Tibial nerve (tissue), 4 donors: ENCODE data around the gene SEPHS2. TPM values are rescaled to one million over a fixed set of nuclear protein-coding genes. Genes with fewer than 3 reads are reported as not detected.
"Not testable (repeated sequence)": the region's sequence is repeated elsewhere in the genome, so short reads cannot be mapped to it uniquely, and the experiment has no call there.

Experiments used
- DNase-seq, 2 donors: peaks; one replicate each; pipeline ENCODE4 v3.0.0-alpha.2; 2019; ENCODE audit warnings: low spot score in 2 of 2
- H3K27ac ChIP-seq, 4 donors: fragments of 200-600 bp; sonication (generic) in 3 of 4; one replicate each; pipeline ENCODE4 v1.5.1; 2017 to 2019; ENCODE audit warnings: mild to moderate bottlenecking in 1 of 4
- H3K27me3 ChIP-seq, 2 donors: fragments of 200-600 bp; sonication (generic) in 1 of 2; one replicate each; pipeline versions ENCODE4 v1.5.1 to v1.6.0; 2017 to 2019
- H3K36me3 ChIP-seq, 3 donors: fragments of 200-600 bp; sonication (generic); one replicate each; pipeline ENCODE4 v1.5.1; 2018 to 2019
- H3K4me1 ChIP-seq, 4 donors: fragments of 200-600 bp; sonication (generic) in 3 of 4; one replicate each; pipeline ENCODE4 v1.5.1; 2017 to 2019
- H3K4me3 ChIP-seq, 4 donors: fragments of 200-600 bp; sonication (generic) in 3 of 4; one replicate each; pipeline ENCODE4 v1.5.1; 2017 to 2019; ENCODE audit warnings: mild to moderate bottlenecking in 1 of 4, moderate library complexity in 1 of 4
- H3K9me3 ChIP-seq, 4 donors: fragments of 200-600 bp; sonication (generic) in 3 of 4; one replicate each; pipeline ENCODE4 v1.5.1; 2017 to 2019
- EP300 ChIP-seq, 2 donors: sonication (generic); formaldehyde crosslinking; IDR thresholded peaks; one replicate each; pipeline ENCODE4 v1.6.1; 2017; ENCODE audit warnings: antibody characterized with exemption in 2 of 2, mild to moderate bottlenecking in 1 of 2
- POLR2A ChIP-seq, 2 donors: fragments of 450-650 bp; IDR thresholded peaks; one replicate each; pipeline ENCODE4 v1.6.1; 2017; ENCODE audit warnings: antibody characterized with exemption in 2 of 2, mild to moderate bottlenecking in 2 of 2, moderate library complexity in 2 of 2
- WGBS, 2 donors: methylation state at CpG; one replicate each; pipeline ENCODE4 v1.1.5; 2018; 5-methylcytosine and 5-hydroxymethylcytosine counted together
- total RNA-seq, 4 donors: library from RNA; depleted of rRNA; stranded (reverse); fragments of >200 nt; gene quantifications; one replicate each; pipeline ENCODE4 v1.1.0, GENCODE V29; 2016
- TF ChIP-seq, protein P1 (sequence below), 5 experiments: fragments of 200-600 bp in 3 of 5; fragments of 450-650 bp in 2 of 5; sonication (generic) in 3 of 5; IDR thresholded peaks; one replicate each; pipeline ENCODE4 v1.5.1; 2016 to 2019; ENCODE audit warnings: antibody characterized with exemption in 5 of 5, mild to moderate bottlenecking in 3 of 5, moderate library complexity in 2 of 5

SEPHS2 gene
- total RNA-seq, 4 donors from 2014 or later: 26.2 to 36.5 (median 33.5) TPM

DNA sequence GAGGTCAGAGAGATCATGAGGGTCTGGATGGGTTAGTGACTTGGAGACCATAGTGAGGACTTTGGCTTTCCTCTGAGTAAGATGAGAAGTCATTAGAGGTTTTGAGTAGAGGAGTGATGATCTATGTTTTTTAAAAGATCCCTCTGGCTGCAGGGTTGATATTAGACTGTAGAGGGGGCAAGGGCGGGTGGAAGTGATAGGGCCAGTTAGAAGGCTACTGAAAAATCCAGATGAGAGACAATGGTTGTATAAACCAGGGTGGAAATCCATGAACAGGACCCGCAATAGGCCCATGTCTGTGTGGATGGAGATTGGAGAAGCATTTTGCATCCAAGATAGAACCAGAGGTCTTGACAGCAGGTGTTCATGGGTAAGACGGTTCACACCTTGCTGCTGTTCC is 36.7 kb upstream of the SEPHS2 start:
- H3K27ac ChIP-seq: no peak overlapping the region
- no peak for TF ChIP-seq POLR2A (IDR thresholded peaks at IDR 0.05)
- TF ChIP-seq, protein P1, sequence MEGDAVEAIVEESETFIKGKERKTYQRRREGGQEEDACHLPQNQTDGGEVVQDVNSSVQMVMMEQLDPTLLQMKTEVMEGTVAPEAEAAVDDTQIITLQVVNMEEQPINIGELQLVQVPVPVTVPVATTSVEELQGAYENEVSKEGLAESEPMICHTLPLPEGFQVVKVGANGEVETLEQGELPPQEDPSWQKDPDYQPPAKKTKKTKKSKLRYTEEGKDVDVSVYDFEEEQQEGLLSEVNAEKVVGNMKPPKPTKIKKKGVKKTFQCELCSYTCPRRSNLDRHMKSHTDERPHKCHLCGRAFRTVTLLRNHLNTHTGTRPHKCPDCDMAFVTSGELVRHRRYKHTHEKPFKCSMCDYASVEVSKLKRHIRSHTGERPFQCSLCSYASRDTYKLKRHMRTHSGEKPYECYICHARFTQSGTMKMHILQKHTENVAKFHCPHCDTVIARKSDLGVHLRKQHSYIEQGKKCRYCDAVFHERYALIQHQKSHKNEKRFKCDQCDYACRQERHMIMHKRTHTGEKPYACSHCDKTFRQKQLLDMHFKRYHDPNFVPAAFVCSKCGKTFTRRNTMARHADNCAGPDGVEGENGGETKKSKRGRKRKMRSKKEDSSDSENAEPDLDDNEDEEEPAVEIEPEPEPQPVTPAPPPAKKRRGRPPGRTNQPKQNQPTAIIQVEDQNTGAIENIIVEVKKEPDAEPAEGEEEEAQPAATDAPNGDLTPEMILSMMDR (IDR thresholded peaks at IDR 0.05): no peak
- no peak for TF ChIP-seq EP300 (IDR thresholded peaks at IDR 0.05)
- H3K9me3 ChIP-seq: no peaks in the 10 kb centered on the region
- no peaks in the 10 kb centered on the region for H3K4me1 ChIP-seq
- WGBS, 2 donors: 86 to 97% methylated on average over 3 of the region's 3 CpGs
- H3K4me3 ChIP-seq: no peak overlapping the region
- H3K36me3 ChIP-seq: no peaks in the 10 kb centered on the region
- H3K27me3 ChIP-seq: no peaks in the 10 kb centered on the region
- DNase-seq: no peak

DNA sequence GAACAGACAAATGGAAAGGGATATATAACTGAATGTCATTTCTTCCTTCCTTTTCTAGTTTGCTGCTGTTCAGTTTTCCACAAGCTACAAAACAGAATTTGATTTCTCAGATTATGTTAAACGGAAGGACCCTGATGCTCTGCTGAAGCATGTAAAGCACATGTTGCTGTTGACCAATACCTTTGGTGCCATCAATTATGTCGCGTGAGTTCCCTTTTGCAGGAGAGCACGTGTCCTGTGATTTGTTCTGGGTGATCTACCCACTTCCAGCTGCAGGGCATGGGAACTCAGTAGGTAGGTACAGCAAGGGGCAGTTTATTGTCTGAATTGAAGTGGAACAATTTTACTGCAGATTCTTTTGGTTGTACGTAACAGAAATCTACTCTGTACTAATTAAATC is 35.7 kb upstream of the SEPHS2 start:
- no peaks in the 10 kb centered on the region for H3K9me3 ChIP-seq
- no peak for TF ChIP-seq EP300 (IDR thresholded peaks at IDR 0.05)
- TF ChIP-seq POLR2A (IDR thresholded peaks at IDR 0.05): no peak
- no peak for DNase-seq
- no peaks in the 10 kb centered on the region for H3K4me1 ChIP-seq
- H3K4me3 ChIP-seq: no peak overlapping the region
- no peaks in the 10 kb centered on the region for H3K36me3 ChIP-seq
- H3K27me3 ChIP-seq: no peaks in the 10 kb centered on the region
- no peak overlapping the region for H3K27ac ChIP-seq
- WGBS, 2 donors: 72 to 77% methylated on average over 5 of the region's 5 CpGs

DNA sequence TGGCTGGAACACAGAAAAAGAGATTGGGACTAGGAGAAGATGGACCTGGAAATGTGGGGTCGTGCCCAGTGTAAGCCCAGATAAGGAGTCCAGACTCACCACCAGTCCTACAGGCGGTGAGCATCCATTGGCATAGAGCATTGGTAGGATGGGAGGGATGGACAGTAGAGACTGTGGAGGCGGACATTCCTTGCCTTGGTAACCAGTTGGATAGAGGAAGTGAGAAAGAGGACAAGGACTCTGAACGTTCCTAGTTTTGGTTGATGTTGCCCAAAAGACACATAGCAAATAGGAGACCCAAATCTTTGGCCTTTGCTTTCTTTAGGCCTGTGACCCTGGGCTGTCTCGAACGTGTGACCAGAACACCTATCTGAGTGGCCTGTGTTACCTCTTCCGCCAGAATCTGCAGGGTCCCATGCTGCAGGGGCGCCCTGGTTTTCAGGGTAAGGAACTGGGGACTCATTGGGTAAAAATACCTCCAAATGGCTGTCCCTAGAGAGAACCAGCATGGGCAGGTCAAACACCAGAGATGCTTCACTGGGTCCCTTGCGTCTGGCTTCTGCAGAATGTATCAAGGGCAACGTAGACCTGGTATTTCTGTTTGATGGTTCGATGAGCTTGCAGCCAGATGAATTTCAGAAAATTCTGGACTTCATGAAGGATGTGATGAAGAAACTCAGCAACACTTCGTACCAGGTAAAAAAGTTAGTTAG is 33.2 kb upstream of the SEPHS2 start:
- Histone ChIP-seq H3K27me3 (peaks cover 0 to 10% of the 10 kb centered on the region in 2 donors), H3K36me3 (no peaks in the 10 kb centered on the region), H3K27ac (no peak overlapping the region), H3K4me1 (no peaks in the 10 kb centered on the region), H3K4me3 (no peak overlapping the region), H3K9me3 (no peaks in the 10 kb centered on the region)
- no peak for DNase-seq
- TF ChIP-seq, protein P1 (IDR thresholded peaks at IDR 0.05): no peak
- TF ChIP-seq EP300 (IDR thresholded peaks at IDR 0.05) (no peak), POLR2A (IDR thresholded peaks at IDR 0.05) (no peak)
- WGBS, 2 donors: 86 to 88% methylated on average over 12 of the region's 12 CpGs

DNA sequence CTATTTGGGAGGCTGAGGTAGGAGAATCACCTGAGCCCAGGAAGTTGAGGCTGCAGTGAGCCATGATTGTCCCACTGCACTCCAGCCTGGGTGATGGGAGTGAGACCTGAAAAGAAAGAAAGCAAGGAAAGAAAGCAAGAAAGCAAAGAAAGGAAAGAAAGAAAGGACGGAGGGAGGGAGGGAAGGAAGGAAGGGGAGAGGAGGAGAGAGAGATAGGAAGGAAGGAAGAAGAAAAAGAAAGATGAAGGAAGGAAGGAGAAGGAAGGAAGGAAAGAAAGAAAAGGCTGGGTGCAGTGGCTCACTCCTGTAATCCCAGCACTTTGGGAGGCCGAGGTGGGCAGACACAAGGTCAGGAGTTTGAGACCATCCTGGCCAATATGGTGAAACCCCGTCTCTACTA is 32.1 kb upstream of the SEPHS2 start:
- H3K27me3 ChIP-seq: peaks cover 0 to 21% of the 10 kb centered on the region in 2 donors
- DNase-seq, H3K27ac ChIP-seq, H3K4me1 ChIP-seq, H3K36me3 ChIP-seq, H3K9me3 ChIP-seq, H3K4me3 ChIP-seq: not testable (repeated sequence)
- 80 to 92% methylated on average over 3 of the region's 3 CpGs for WGBS, 2 donors

DNA sequence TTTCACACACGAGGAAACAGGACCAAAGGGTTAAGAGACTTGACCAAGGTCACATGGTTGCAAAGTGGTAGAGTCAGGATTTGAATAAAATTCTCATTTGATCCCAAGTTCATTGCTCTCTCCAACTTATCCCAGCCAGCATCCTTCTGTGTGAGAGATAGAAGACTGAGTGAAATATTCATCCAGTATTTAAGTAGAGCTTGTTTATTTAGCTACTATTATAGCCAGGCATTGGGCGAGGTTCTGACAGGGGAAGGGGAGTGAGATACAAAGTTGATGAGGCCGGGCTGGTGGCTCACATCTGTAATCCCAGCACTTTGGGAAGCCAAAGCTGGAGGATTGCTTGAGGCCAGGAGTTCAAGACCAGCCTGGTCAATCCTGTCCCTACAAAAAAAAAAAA is 31.3 kb upstream of the SEPHS2 start:
- no peak overlapping the region for H3K4me3 ChIP-seq
- DNase-seq: no peak
- WGBS, 2 donors: 66 to 72% methylated on average over 3 of the region's 3 CpGs

DNA sequence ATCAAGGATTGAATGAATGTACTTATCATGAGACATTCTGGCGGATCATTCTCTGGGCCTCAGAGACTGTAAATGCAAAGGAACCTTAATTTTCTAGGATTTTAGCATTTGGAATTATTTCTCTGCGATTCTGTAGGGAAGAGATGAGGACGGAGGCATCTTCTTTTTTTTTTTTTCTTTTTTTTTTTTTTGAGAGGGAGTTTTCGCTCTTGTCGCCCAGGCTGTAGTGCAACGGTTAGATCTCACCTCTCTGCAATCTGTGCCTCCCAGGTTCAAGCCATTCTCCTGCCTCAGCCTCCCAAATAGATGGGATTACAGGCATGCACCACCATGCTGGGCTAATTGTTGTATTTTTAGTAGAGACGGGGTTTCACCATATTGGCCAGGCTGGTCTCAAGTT is 29.0 kb upstream of the SEPHS2 start:
- no peak for DNase-seq
- Histone ChIP-seq H3K36me3 (no peaks in the 10 kb centered on the region), H3K9me3 (no peaks in the 10 kb centered on the region), H3K4me1 (no peaks in the 10 kb centered on the region), H3K27ac (no peak overlapping the region), H3K27me3 (peaks cover 0 to 35% of the 10 kb centered on the region in 2 donors), H3K4me3 (no peak overlapping the region)
- 83 to 86% methylated on average over 7 of the region's 7 CpGs for WGBS, 2 donors
- TF ChIP-seq EP300 (IDR thresholded peaks at IDR 0.05) (no peak), POLR2A (IDR thresholded peaks at IDR 0.05) (no peak)
- TF ChIP-seq, protein P1 (IDR thresholded peaks at IDR 0.05): no peak

More for the DNA sequence above, 31.3 kb upstream of the SEPHS2 start:
- Histone ChIP-seq H3K9me3 (no peaks in the 10 kb centered on the region), H3K4me1 (no peaks in the 10 kb centered on the region), H3K27me3 (peaks cover 0 to 29% of the 10 kb centered on the region in 2 donors), H3K27ac (no peak overlapping the region), H3K36me3 (no peaks in the 10 kb centered on the region)
- TF ChIP-seq EP300 (IDR thresholded peaks at IDR 0.05): no peak
- TF ChIP-seq, protein P1 (IDR thresholded peaks at IDR 0.05): no peak
- no peak for TF ChIP-seq POLR2A (IDR thresholded peaks at IDR 0.05)
